Transverse colon (tissue), 4 donors: ENCODE results near the gene SELENOI.
"Not testable (repeated sequence)": the region's sequence is repeated elsewhere in the genome, so short reads cannot be mapped to it uniquely, and the experiment has no call there.

Experiments
- CTCF ChIP-seq, 5 experiments: fragments of 200-600 bp in 3 of 5; fragments of 450-650 bp in 2 of 5; sonication (generic) in 3 of 5; IDR thresholded peaks; 1 replicate in 2 of 5; 2 replicates in 3 of 5; pipeline ENCODE4 v1.5.1; 2016 to 2017; ENCODE audit warnings: antibody characterized with exemption in 5 of 5, inconsistent platforms in 3 of 5, mild to moderate bottlenecking in 2 of 5, moderate library complexity in 1 of 5
- POLR2AphosphoS5 ChIP-seq, 3 donors: sonication (generic); formaldehyde crosslinking; IDR thresholded peaks; one replicate each; pipeline ENCODE4 v1.6.1; 2016; ENCODE audit warnings: antibody characterized with exemption in 3 of 3

- TF ChIP-seq POLR2AphosphoS5, CTCF (IDR thresholded peaks at IDR 0.05): not testable (repeated sequence)
Observed at GRCh38 chr2:26324479-26324878, 21.5 kb upstream of the SELENOI start.
